HG03066 (cell line): ENCODE results near the gene OXGR1.

ENCODE experiments used
- ATAC-seq: cut with Tn5 transposase; IDR thresholded peaks from one replicate; pipeline ENCODE4 v1.9.1; 2021; ENCODE audit warnings: low read depth; ENCODE audit not compliant: unreplicated experiment

Gene OXGR1

GRCh38 chr13:96966415-96967102 lies 27.7 kb downstream of the OXGR1 start:
- ATAC-seq = no peak

GRCh38 chr13:96963786-96964475 lies 30.3 kb downstream of the OXGR1 start:
- ATAC-seq = no peak

- ATAC-seq = no peak
Observed at GRCh38 chr13:96960379-96960778, 33.9 kb downstream of the OXGR1 start.

- ATAC-seq = no peak
Observed at GRCh38 chr13:96958286-96958891, 35.9 kb downstream of the OXGR1 start.

- ATAC-seq = no peak
Observed at GRCh38 chr13:96952595-96952994, 41.7 kb downstream of the OXGR1 start.

GRCh38 chr13:96948127-96948526 lies 46.1 kb downstream of the OXGR1 start:
- no peak for ATAC-seq

GRCh38 chr13:96947343-96947910 lies 46.8 kb downstream of the OXGR1 start:
- ATAC-seq = no peak

- ATAC-seq = no peak
Observed at GRCh38 chr13:96946709-96947311, 47.5 kb downstream of the OXGR1 start.

GRCh38 chr13:96940961-96941360 lies 53.3 kb downstream of the OXGR1 start:
- ATAC-seq = no peak

- no peak for ATAC-seq
Observed at GRCh38 chr13:96935901-96936300, 58.4 kb downstream of the OXGR1 start.
